CD4-positive, alpha-beta T cell (primary cell): ENCODE data around the gene CD82. TPM values are rescaled to one million over a fixed set of nuclear protein-coding genes. Genes with fewer than 3 reads are reported as not detected.

Experiments used
- ATAC-seq: fragments of 200-7000 bp; cut with Tn5 transposase; one replicate; pipeline ENCODE4 v1.10.0; 2022; ENCODE audit warnings: mild to moderate bottlenecking; ENCODE audit not compliant: poor library complexity
- CTCF ChIA-PET: fragments of 350-600 bp; sonication (Branson Sonifier 250); formaldehyde crosslinking; loops from one replicate; lab custom pipeline; 2021; ENCODE audit warnings: antibody characterized with exemption, inconsistent platforms; lab: Charles Lee
- POLR2A ChIA-PET: fragments of 350-600 bp; sonication (Branson Sonifier 250); formaldehyde crosslinking; loops from one replicate; lab custom pipeline; 2021; ENCODE audit warnings: antibody characterized with exemption, inconsistent platforms; lab: Charles Lee
- DNase-seq, 14 experiments: peaks; one replicate each; pipeline ENCODE4 v3.0.0-alpha.2; 2013 to 2020; ENCODE audit warnings: mixed read lengths in 2 of 14
- H3K27ac ChIP-seq, 2 donors: one replicate each; pipeline versions ENCODE4 v1.5.1 to v1.7.0; 2013; ENCODE audit warnings: low read length in 2 of 2, low read depth in 1 of 2, mild to moderate bottlenecking in 1 of 2
- H3K27me3 ChIP-seq, 2 experiments: 1 replicate in 1 of 2; 2 replicates in 1 of 2; pipeline versions ENCODE4 v1.6.1 to v1.7.0; 2013; ENCODE audit warnings: low read length in 2 of 2, control low read depth in 1 of 2, mild to moderate bottlenecking in 1 of 2, moderate library complexity in 1 of 2; ENCODE audit not compliant: insufficient read depth in 2 of 2, control insufficient read depth in 1 of 2
- H3K36me3 ChIP-seq: one replicate; pipeline ENCODE4 v1.6.1; 2013; ENCODE audit warnings: low read length, control low read depth; ENCODE audit not compliant: insufficient read depth
- H3K4me1 ChIP-seq: one replicate; pipeline ENCODE4 v1.6.1; 2013; ENCODE audit warnings: low read length, control low read depth; ENCODE audit not compliant: insufficient read depth
- H3K4me3 ChIP-seq: one replicate; pipeline ENCODE4 v1.5.1; 2013; ENCODE audit warnings: mild to moderate bottlenecking, low read length, moderate library complexity
- H3K9me3 ChIP-seq, 2 experiments: 1 replicate in 1 of 2; 2 replicates in 1 of 2; pipeline versions ENCODE4 v1.6.1 to v1.7.0; 2013; ENCODE audit warnings: low read length in 2 of 2, mild to moderate bottlenecking in 2 of 2, control low read depth in 1 of 2, moderate library complexity in 1 of 2; ENCODE audit not compliant: control insufficient read depth in 1 of 2, insufficient read depth in 1 of 2
- H3K27ac Mint-ChIP-seq: one replicate; pipeline ENCODE4 v1.8.0; 2020; ENCODE audit warnings: mixed read lengths
- H3K27me3 Mint-ChIP-seq: one replicate; pipeline ENCODE4 v1.8.0; 2021; ENCODE audit warnings: mixed read lengths
- H3K36me3 Mint-ChIP-seq: one replicate; pipeline ENCODE4 v1.8.0; 2021; ENCODE audit warnings: low read depth, mixed read lengths
- H3K4me1 Mint-ChIP-seq: one replicate; pipeline ENCODE4 v1.8.0; 2021; ENCODE audit warnings: low read depth, mixed read lengths
- H3K4me3 Mint-ChIP-seq: one replicate; pipeline ENCODE4 v1.8.0; 2020; ENCODE audit warnings: mild to moderate bottlenecking, mixed read lengths
- H3K9me3 Mint-ChIP-seq: one replicate; pipeline ENCODE4 v1.8.0; 2020; ENCODE audit warnings: mixed read lengths
- CTCF ChIP-seq: fragments of 200-600 bp; IDR thresholded peaks from one replicate; pipeline ENCODE4 v1.8.0; 2022; ENCODE audit warnings: antibody characterized with exemption, mild to moderate bottlenecking
- intact Hi-C, 2 experiments: fragments of 100-400 bp; cut with DNase I in 1 of 2; cut with micrococcal nuclease in 1 of 2; formaldehyde crosslinking; loops; one replicate each; pipeline versions ENCODE4 v1.15.1 to v1.9.0; 2023 to 2025; cut with DNase I, micrococcal nuclease
- total RNA-seq, 174 experiments: library from RNA in 2 of 174; stranded (reverse) in 2 of 174; gene quantifications; one replicate each; pipeline ENCODE4 v1.2.3 and lab custom pipeline; 2021 to 2026

CD82 gene
- total RNA-seq, 2 experiments from 2014 or later = 33.8 to 37.3 TPM

DNA sequence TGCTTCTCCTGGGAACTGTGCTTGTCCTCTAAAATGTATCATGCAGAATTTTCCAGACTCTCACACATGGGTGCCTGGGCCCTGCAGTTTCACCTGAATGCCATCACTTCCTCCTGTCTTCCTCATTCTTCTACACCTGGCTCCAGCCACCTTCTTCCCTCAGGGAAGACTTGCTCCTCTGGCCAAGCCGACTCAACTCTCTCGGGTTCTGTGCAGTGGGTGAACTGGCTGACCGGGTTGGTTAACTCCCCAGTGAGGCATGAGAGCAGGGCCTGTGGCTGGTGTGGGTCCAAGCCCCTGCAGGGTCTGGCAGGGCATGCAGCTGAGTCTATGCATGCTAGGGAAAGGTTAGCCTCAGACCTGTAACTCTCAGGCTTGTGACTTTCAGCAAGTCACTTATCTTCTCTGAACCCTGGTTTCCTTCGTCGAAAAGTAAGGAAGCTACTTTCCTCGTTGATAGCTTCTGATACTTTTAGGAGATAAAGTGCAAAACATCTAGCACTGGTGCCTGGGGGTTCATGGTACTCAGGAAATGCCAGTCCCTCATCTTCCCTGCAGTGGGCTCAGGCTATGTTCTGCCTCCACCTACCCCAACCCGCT is 11.9 kb downstream of the CD82 start:
- Mint-ChIP-seq H3K4me3 (peak overlapping the region; percentile 68), H3K27me3 (no peaks in the 10 kb centered on the region), H3K27ac (peak overlapping the region; percentile 13), H3K9me3 (no peaks in the 10 kb centered on the region), H3K36me3 (peaks cover 12% of the 10 kb centered on the region), H3K4me1 (peaks cover 80% of the 10 kb centered on the region)
- ChIA-PET CTCF (interaction anchor here (0.9 kb wide), 1 partner anchor 40 kb away, joined by 4 read pairs; no protein-coding TSS in a partner anchor), POLR2A (interaction anchor here (0.6 to 2.1 kb wide), 3 partner anchors 8 to 19 kb away, joined by 4 to 10 read pairs (median 6); partner anchors contain the start of gene CD82)
- H3K4me1 ChIP-seq = peaks cover 97% of the 10 kb centered on the region
- no peaks in the 10 kb centered on the region for H3K27me3 ChIP-seq
- ATAC-seq (no peak), DNase-seq (no peak)
- H3K9me3 ChIP-seq = no peaks in the 10 kb centered on the region
- no peak overlapping the region for H3K4me3 ChIP-seq
- peaks cover 14% of the 10 kb centered on the region for H3K36me3 ChIP-seq
- no peak overlapping the region for H3K27ac ChIP-seq
- intact Hi-C loops = no loop called here
- TF ChIP-seq CTCF = no peak

DNA sequence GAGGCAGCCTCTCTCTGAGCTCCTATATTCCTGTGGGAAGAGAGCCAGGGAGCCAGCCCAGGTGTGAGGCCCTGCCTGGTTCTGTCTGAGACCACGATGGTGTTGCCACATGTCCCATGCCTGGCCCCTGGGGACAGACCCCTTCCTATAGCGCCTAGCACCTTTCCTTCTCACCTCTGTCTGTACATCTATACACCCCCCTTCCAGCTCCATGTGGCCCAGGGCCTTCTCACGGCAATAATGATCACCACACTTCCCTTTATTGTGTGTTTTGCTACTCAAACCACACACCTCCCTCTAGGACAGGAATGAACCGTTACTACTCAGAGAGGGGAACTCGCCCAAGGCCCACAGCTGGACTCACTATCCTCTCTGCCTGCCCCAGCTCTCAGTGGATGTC is 12.8 kb downstream of the CD82 start:
- ATAC-seq = no peak
- peaks cover 23% of the 10 kb centered on the region for H3K36me3 ChIP-seq
- no peak for DNase-seq
- H3K4me1 ChIP-seq = peaks cover 93% of the 10 kb centered on the region
- H3K4me1 Mint-ChIP-seq = peaks cover 76% of the 10 kb centered on the region
- H3K27ac ChIP-seq = peak overlapping the region in 1 of 2 donors; percentile 27
- ChIA-PET POLR2A (interaction anchor here (1.2 to 2.1 kb wide), 3 partner anchors 9 to 33 kb away, joined by 3 to 10 read pairs (median 6); no protein-coding TSS in a partner anchor), CTCF (interaction anchor here (0.9 to 1.0 kb wide), 2 partner anchors 39 kb away, joined by 4 read pairs; no protein-coding TSS in a partner anchor)
- intact Hi-C loops = no loop called here
- H3K36me3 Mint-ChIP-seq = peaks cover 22% of the 10 kb centered on the region
- no peak overlapping the region for H3K4me3 Mint-ChIP-seq
- H3K27me3 Mint-ChIP-seq = no peaks in the 10 kb centered on the region
- H3K9me3 Mint-ChIP-seq = no peaks in the 10 kb centered on the region
- TF ChIP-seq CTCF = no peak
- no peaks in the 10 kb centered on the region for H3K27me3 ChIP-seq
- peak overlapping the region; percentile 13 for H3K27ac Mint-ChIP-seq
- no peak overlapping the region for H3K4me3 ChIP-seq
- H3K9me3 ChIP-seq = peaks cover 0 to 5% of the 10 kb centered on the region in 2 experiments

DNA sequence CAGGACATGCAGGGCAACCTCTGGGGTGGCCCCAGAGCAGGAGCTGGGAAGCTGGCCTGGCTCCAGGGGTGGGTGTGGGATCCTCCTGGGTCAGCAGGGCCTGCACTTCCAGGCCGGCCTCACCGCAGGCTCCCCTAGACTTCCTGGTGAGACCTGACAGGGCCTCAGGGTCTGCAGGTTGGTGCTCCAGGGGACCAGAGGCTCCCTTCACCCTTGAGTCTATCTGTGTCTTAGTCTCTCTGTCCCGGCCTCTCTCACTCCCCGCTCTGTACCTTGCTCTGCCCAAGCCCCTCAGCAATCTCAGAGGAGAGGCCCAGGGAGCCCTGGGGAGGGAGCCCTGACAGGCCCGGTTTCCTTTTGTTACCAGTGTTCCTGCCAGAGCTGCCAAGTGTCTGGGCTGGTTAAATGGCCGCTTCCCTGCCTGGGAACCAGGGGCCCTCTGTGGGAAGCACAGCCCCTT is 13.9 kb downstream of the CD82 start:
- CTCF ChIA-PET = interaction anchor here (1.0 kb wide), 1 partner anchor 38 kb away, joined by 4 read pairs; no protein-coding TSS in a partner anchor
- peak overlapping the region; percentile 63 for H3K27ac Mint-ChIP-seq
- H3K9me3 Mint-ChIP-seq = no peaks in the 10 kb centered on the region
- peaks cover 32% of the 10 kb centered on the region for H3K36me3 Mint-ChIP-seq
- peaks cover 71% of the 10 kb centered on the region for H3K4me1 Mint-ChIP-seq
- intact Hi-C loops = no loop called here
- H3K36me3 ChIP-seq = peaks cover 24% of the 10 kb centered on the region
- no peaks in the 10 kb centered on the region for H3K27me3 Mint-ChIP-seq
- no peaks in the 10 kb centered on the region for H3K27me3 ChIP-seq
- no peak for DNase-seq
- POLR2A ChIA-PET = interaction anchor here (1.2 kb wide), 1 partner anchor 32 kb away, joined by 3 read pairs; no protein-coding TSS in a partner anchor
- no peak overlapping the region for H3K4me3 ChIP-seq
- no peak for ATAC-seq
- no peak overlapping the region for H3K4me3 Mint-ChIP-seq
- TF ChIP-seq CTCF = no peak
- H3K9me3 ChIP-seq = peaks cover 0 to 5% of the 10 kb centered on the region in 2 experiments
- peaks cover 89% of the 10 kb centered on the region for H3K4me1 ChIP-seq
- H3K27ac ChIP-seq = no peak overlapping the region
